GM12878 (cell line): ENCODE results near the gene CEP19. TPM values are rescaled to one million over a fixed set of nuclear protein-coding genes. Genes with fewer than 3 reads are reported as not detected.
A peak's percentile ranks its signal among the peaks of the same experiment; 100 is the strongest.

Source experiments
- ATAC-seq: fragments of 200-7000 bp; cut with Tn5 transposase; 3 replicates; pipeline ENCODE4 v1.9.1; 2020; ENCODE audit warnings: mild to moderate bottlenecking, moderate library complexity
- BruUV-seq: library from RNA; stranded (reverse); fragments of 400-500 nt; replicated peaks from 2 replicates; lab custom pipeline; 2021; lab: Mats Ljungman, UMichigan
- CTCF ChIA-PET: fragments of 300-600 bp; sonication (Branson Sonifier 250); formaldehyde crosslinking; extraction: SDS; loops from one replicate; lab custom pipeline; 2021; ENCODE audit warnings: inconsistent platforms; lab: Yijun Ruan, JAX
- POLR2A ChIA-PET: fragments of 350-600 bp; formaldehyde crosslinking; extraction: SDS; loops from one replicate; lab custom pipeline; 2021; ENCODE audit warnings: inconsistent platforms; lab: Charles Lee
- RAD21 ChIA-PET: fragments of 300-600 bp; sonication (Branson Sonifier 250); formaldehyde crosslinking; loops from one replicate; lab custom pipeline; 2023; ENCODE audit warnings: antibody characterized with exemption; ENCODE audit not compliant: unreplicated experiment; lab: Charles Lee
- SMC1A ChIA-PET: fragments of 300-600 bp; sonication (Branson Sonifier 250); formaldehyde crosslinking; loops from one replicate; lab custom pipeline; 2023; ENCODE audit not compliant: unreplicated experiment, uncharacterized antibody; lab: Charles Lee
- DNase-seq: peaks from one replicate; pipeline ENCODE4 v3.0.0-alpha.2; 2011; ENCODE audit warnings: low read depth, low spot score
- FAIRE-seq: peaks from 3 replicates; lab custom pipeline; 2011; peaks lifted over from hg19 to GRCh38; lab: Jason Lieb, UNC
- H2AFZ ChIP-seq: 2 replicates; pipeline ENCODE4 v1.6.0; 2011; ENCODE audit warnings: low read depth, low read length, control low read depth; ENCODE audit not compliant: control insufficient read depth
- H3K27ac ChIP-seq: 2 replicates; pipeline ENCODE4 v1.5.1; 2011; ENCODE audit warnings: control low read depth; ENCODE audit not compliant: control insufficient read depth, insufficient read depth
- H3K27me3 ChIP-seq, 2 experiments: replicated peaks in 1 of 2; 2 replicates each; pipeline versions ENCODE4 v1.6.0 to v1.6.1; 2011; ENCODE audit warnings: low read length in 1 of 2; ENCODE audit not compliant: control insufficient read depth in 2 of 2, insufficient read depth in 2 of 2
- H3K36me3 ChIP-seq, 2 experiments: 2 replicates each; pipeline ENCODE4 v1.5.1; 2011; ENCODE audit warnings: low read length in 1 of 2; ENCODE audit not compliant: control insufficient read depth in 2 of 2, insufficient read depth in 2 of 2
- H3K4me1 ChIP-seq: 2 replicates; pipeline ENCODE4 v1.6.1; 2011; ENCODE audit warnings: mild to moderate bottlenecking, low read length, moderate library complexity, mixed read lengths; ENCODE audit not compliant: control insufficient read depth, insufficient read depth
- H3K4me2 ChIP-seq: 2 replicates; pipeline ENCODE4 v1.6.0; 2011; ENCODE audit warnings: control low read depth; ENCODE audit not compliant: control insufficient read depth, insufficient read depth
- H3K4me3 ChIP-seq: fragments of 200-600 bp; sonication (generic); 2 replicates; pipeline ENCODE4 v1.5.1; 2016
- H3K79me2 ChIP-seq: 2 replicates; pipeline ENCODE4 v1.6.0; 2011; ENCODE audit warnings: low read length; ENCODE audit not compliant: control insufficient read depth, insufficient read depth
- H3K9ac ChIP-seq: 2 replicates; pipeline ENCODE4 v1.8.0; 2011; ENCODE audit warnings: low read length, control low read depth, mixed read lengths; ENCODE audit not compliant: control insufficient read depth, insufficient read depth
- H3K9me3 ChIP-seq: replicated peaks from 3 replicates; pipeline ENCODE4 v1.5.1; 2011; ENCODE audit warnings: mild to moderate bottlenecking, low read length; ENCODE audit not compliant: control insufficient read depth, insufficient read depth
- H4K20me1 ChIP-seq: 2 replicates; pipeline ENCODE4 v1.6.0; 2011; ENCODE audit not compliant: control insufficient read depth, insufficient read depth
- CHD4 ChIP-seq: fragments of 200-600 bp; sonication (generic); IDR thresholded peaks from 2 replicates; pipeline ENCODE4 v1.6.1; 2016; ENCODE audit warnings: mild to moderate bottlenecking
- HDAC2 ChIP-seq: fragments of 200-600 bp; sonication (generic); IDR thresholded peaks from 2 replicates; pipeline ENCODE4 v1.6.1; 2017
- PAX8 ChIP-seq: fragments of 450-650 bp; IDR thresholded peaks from 2 replicates; pipeline ENCODE4 v1.6.1; 2017; ENCODE audit warnings: mild to moderate bottlenecking, moderate library complexity
- SIX5 ChIP-seq: IDR thresholded peaks from 2 replicates; pipeline ENCODE4 v1.6.1; 2011; ENCODE audit warnings: mild to moderate bottlenecking, low read depth, low read length, moderate library complexity; ENCODE audit not compliant: severe bottlenecking
- SMAD1 ChIP-seq: fragments of 450-650 bp; IDR thresholded peaks from 2 replicates; pipeline ENCODE4 v1.6.1; 2018; ENCODE audit warnings: mild to moderate bottlenecking, low read depth; ENCODE audit not compliant: partially characterized antibody
- STAT3 ChIP-seq: IDR thresholded peaks from 2 replicates; pipeline ENCODE4 v1.6.1; 2011; ENCODE audit warnings: low read depth, low read length, improper control_type of control experiment
- ZBTB11 ChIP-seq: fragments of 450-650 bp; formaldehyde crosslinking; IDR thresholded peaks from 2 replicates; pipeline ENCODE4 v1.5.0; 2022; ENCODE audit warnings: mild to moderate bottlenecking, missing genetic modification characterization
- ZNF622 ChIP-seq: fragments of 450-650 bp; IDR thresholded peaks from 2 replicates; pipeline ENCODE4 v1.6.1; 2017; ENCODE audit warnings: mild to moderate bottlenecking, inconsistent platforms
- WGBS: methylation state at CpG from one replicate; pipeline ENCODE4 v1.1.6; 2016; ENCODE audit warnings: low lambda C conversion rate; ENCODE audit not compliant: insufficient replicate concordance, insufficient coverage; ENCODE audit errors: missing lambda C conversion rate; 5-methylcytosine and 5-hydroxymethylcytosine counted together
- in situ Hi-C: fragments of 300-500 bp; cut with MboI; formaldehyde crosslinking; loops from 9 replicates; pipeline ENCODE4 v1.14.3; 2018; ENCODE audit warnings: mixed read lengths
- intact Hi-C: fragments of 100-400 bp; cut with micrococcal nuclease; formaldehyde crosslinking; loops from one replicate; pipeline ENCODE4 v1.14.2; 2022; ENCODE audit not compliant: unreplicated experiment
- polyA plus RNA-seq, 11 experiments: library from polyadenylated mRNA; depleted of rRNA in 4 of 11; unstranded in 6 of 11; stranded (reverse) in 5 of 11; fragments of >200 nt; fragmentation: Nextera tagmentation in 4 of 11; fragmentation: Illumina TruSeq in 1 of 11; extraction: Ambion mirVana in 4 of 11; extraction: Trizol in 1 of 11; gene quantifications; 1 replicate in 1 of 11; 2 replicates in 10 of 11; pipeline versions ENCODE4 v1.2.1 to v1.2.3, GENCODE V29; 2011 to 2016; ENCODE audit warnings: inconsistent platforms in 2 of 11, missing spikeins in 2 of 11, low read depth in 1 of 11
- total RNA-seq, 4 experiments: library from RNA; depleted of rRNA in 3 of 4; stranded (reverse); fragments of >200 nt in 3 of 4; fragmentation: Illumina TruSeq in 1 of 4; extraction: Trizol in 1 of 4; gene quantifications; 2 replicates each; pipeline versions ENCODE4 v1.2.1 to v1.2.3, GENCODE V29; 2013 to 2021

The CEP19 gene
- total and polyA plus RNA-seq, 10 of the 15 experiments (the other 5 are each of a cell fraction or from before 2014, with no cell fraction given): 1.9 to 5.9 (median 2.7) TPM

DNA sequence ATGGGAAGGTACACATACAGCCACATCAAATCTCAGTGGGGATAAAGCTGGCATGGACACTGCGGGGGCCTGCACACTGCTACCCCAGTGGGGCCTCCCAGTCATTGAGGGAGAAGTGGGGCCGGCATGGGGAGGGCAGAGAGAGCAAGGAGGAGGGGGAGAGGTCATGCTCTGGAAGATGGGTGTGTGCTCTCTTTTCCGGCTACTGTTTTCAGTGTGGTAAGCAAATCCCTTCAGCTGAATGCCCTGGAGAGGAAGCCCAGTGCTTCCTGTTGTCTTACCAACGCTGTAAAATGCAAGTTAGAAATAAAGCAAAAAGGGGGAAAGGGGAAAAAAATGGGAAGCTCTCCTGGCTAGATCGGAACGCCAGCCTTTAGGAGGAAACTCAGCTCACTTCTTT, 41.7 kb downstream of the CEP19 start:
- no peaks in the 10 kb centered on the region for H3K9me3 ChIP-seq
- no TSS peak for BruUV-seq
- WGBS: 10% methylated on average over 6 of the region's 6 CpGs
- H3K9ac ChIP-seq: no peak overlapping the region
- peaks cover 4% of the 10 kb centered on the region; the same call in 1 of the 2 replicates for H3K4me1 ChIP-seq
- no peaks in the 10 kb centered on the region for H3K79me2 ChIP-seq
- ChIA-PET RAD21 (no interaction called here), SMC1A (interaction anchor here (2.0 kb wide), 1 partner anchor 14 kb away, joined by 5 read pairs; no protein-coding TSS in a partner anchor), POLR2A (no interaction called here), CTCF (interaction anchor here (0.7 to 2.9 kb wide), 3 partner anchors 14 to 60 kb away, joined by 3 to 7 read pairs (median 4); no protein-coding TSS in a partner anchor)
- H4K20me1 ChIP-seq: no peaks in the 10 kb centered on the region
- H2AFZ ChIP-seq: peak overlapping the region; percentile 11
- TF ChIP-seq SMAD1 (no peak), ZBTB11 (CRISPR knock-in tag) (no peak), CHD4 (no peak), HDAC2 (no peak), PAX8 (no peak), SIX5 (no peak), STAT3 (no peak), ZNF622 (no peak)
- H3K4me3 ChIP-seq: no peak overlapping the region
- no peak for DNase-seq
- no peaks in the 10 kb centered on the region for H3K27me3 ChIP-seq
- H3K27ac ChIP-seq: no peak overlapping the region
- intact Hi-C loops: no loop called here
- in situ Hi-C loops: no loop called here
- H3K4me2 ChIP-seq: peak overlapping the region; percentile 19
- no peak for FAIRE-seq
- peak; percentile 66 for ATAC-seq
- H3K36me3 ChIP-seq: no peaks in the 10 kb centered on the region
